ENCODE measurements around the gene PDE6D. TPM values are rescaled to one million over a fixed set of nuclear protein-coding genes. Genes with fewer than 3 reads are reported as not detected.
"Not testable (repeated sequence)": the region's sequence is repeated elsewhere in the genome, so short reads cannot be mapped to it uniquely, and the experiment has no call there.

Gene PDE6D
- total RNA-seq, 2 donors from 2014 or later = 17.3 to 31.8 TPM

DNA sequence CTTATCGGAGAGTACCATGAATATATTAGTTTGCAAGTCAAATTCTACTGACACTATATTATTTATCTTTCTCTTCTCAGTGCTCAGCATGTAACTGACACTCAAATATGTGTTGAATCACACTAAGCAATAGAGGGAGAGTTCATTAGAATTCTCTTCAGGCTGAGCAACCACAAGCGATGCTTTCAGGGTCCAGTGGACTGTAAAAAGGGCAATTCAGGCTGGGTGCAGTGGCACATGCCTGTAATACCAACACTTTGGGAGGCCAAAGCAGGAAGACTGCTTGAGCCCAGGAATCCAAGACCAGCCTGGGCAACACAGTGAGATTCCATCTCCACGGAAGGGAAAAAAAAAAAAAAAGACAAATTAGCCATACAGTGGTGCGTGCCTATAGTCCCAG lies 16.3 kb downstream of the PDE6D start:
- no peaks in the 10 kb centered on the region for H3K27me3 ChIP-seq (replicated peaks; ENCODE audit: insufficient read depth)
- H3K4me3 ChIP-seq = no peak overlapping the region
- TF ChIP-seq POLR2A (IDR thresholded peaks at IDR 0.05) (no peak), POLR2AphosphoS5 (IDR thresholded peaks at IDR 0.05) (no peak)
- TF ChIP-seq, protein P1, sequence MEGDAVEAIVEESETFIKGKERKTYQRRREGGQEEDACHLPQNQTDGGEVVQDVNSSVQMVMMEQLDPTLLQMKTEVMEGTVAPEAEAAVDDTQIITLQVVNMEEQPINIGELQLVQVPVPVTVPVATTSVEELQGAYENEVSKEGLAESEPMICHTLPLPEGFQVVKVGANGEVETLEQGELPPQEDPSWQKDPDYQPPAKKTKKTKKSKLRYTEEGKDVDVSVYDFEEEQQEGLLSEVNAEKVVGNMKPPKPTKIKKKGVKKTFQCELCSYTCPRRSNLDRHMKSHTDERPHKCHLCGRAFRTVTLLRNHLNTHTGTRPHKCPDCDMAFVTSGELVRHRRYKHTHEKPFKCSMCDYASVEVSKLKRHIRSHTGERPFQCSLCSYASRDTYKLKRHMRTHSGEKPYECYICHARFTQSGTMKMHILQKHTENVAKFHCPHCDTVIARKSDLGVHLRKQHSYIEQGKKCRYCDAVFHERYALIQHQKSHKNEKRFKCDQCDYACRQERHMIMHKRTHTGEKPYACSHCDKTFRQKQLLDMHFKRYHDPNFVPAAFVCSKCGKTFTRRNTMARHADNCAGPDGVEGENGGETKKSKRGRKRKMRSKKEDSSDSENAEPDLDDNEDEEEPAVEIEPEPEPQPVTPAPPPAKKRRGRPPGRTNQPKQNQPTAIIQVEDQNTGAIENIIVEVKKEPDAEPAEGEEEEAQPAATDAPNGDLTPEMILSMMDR (IDR thresholded peaks at IDR 0.05) = no peak
- H3K36me3 ChIP-seq = no peaks in the 10 kb centered on the region
- no peaks in the 10 kb centered on the region for H3K4me1 ChIP-seq (replicated peaks)
- no peak overlapping the region for H3K27ac ChIP-seq
- 80% methylated on average over 4 of the region's 4 CpGs for WGBS
- no peak for DNase-seq (ENCODE audit: low spot score)
- intact Hi-C loops (cut with DNase I) = no loop called here
- H3K9me3 ChIP-seq = no peaks in the 10 kb centered on the region

DNA sequence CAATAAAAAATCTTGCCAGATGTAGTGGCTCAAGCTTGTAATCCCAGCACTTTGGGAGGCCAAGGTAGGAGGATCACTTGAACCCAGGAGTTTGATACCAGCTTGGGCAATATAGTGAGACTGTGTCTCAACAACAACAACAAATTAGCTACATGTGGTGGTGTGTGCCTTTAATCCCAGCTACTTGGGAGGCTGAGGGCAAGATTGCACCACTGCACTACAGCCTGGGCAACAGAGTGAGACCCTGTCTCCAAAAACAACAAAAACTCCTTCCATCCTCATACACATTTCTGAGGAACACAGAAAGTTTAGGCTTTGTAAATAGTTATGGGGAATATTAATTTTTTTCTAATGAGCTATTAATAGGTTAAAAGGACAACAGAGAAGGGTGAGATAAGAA lies 17.0 kb downstream of the PDE6D start:
- intact Hi-C loops (cut with DNase I) = no loop called here
- no peak for DNase-seq (ENCODE audit: low spot score)
- Histone ChIP-seq H3K27me3 (replicated peaks; ENCODE audit: insufficient read depth) (no peaks in the 10 kb centered on the region), H3K27ac (no peak overlapping the region), H3K9me3 (no peaks in the 10 kb centered on the region), H3K36me3 (no peaks in the 10 kb centered on the region), H3K4me3 (no peak overlapping the region), H3K4me1 (replicated peaks) (no peaks in the 10 kb centered on the region)
- TF ChIP-seq POLR2A (IDR thresholded peaks at IDR 0.05) (no peak), POLR2AphosphoS5 (IDR thresholded peaks at IDR 0.05) (no peak)
- TF ChIP-seq, protein P1 (IDR thresholded peaks at IDR 0.05) = no peak

DNA sequence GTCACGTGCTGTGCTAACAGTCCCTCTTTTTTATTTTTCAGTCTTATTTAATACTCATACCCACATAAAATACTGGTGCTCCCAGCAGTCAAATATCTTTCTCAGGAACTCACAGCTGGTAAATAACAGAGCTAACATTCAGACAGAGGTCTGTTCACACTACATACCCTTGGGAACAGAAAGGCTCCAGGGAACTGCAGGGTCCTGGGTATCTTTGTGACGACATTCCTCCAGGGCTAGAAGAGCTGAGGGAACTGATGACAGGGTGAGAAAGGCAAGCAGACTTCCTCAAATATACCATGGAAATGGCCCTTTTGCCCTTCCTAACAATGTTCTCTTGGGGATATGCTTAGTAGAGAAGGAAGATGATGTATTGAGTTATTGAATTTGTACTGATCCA lies 19.3 kb downstream of the PDE6D start:
- Histone ChIP-seq H3K27ac (no peak overlapping the region), H3K4me1 (replicated peaks) (no peaks in the 10 kb centered on the region), H3K27me3 (replicated peaks; ENCODE audit: insufficient read depth) (no peaks in the 10 kb centered on the region), H3K9me3 (no peaks in the 10 kb centered on the region), H3K36me3 (no peaks in the 10 kb centered on the region), H3K4me3 (no peak overlapping the region)
- no peak for TF ChIP-seq POLR2AphosphoS5 (IDR thresholded peaks at IDR 0.05)
- TF ChIP-seq, protein P1 (IDR thresholded peaks at IDR 0.05) = no peak
- TF ChIP-seq POLR2A (IDR thresholded peaks at IDR 0.05) = no peak
- no peak for DNase-seq (ENCODE audit: low spot score)
- WGBS = 91% methylated on average over 2 of the region's 2 CpGs
- intact Hi-C loops (cut with DNase I) = no loop called here

DNA sequence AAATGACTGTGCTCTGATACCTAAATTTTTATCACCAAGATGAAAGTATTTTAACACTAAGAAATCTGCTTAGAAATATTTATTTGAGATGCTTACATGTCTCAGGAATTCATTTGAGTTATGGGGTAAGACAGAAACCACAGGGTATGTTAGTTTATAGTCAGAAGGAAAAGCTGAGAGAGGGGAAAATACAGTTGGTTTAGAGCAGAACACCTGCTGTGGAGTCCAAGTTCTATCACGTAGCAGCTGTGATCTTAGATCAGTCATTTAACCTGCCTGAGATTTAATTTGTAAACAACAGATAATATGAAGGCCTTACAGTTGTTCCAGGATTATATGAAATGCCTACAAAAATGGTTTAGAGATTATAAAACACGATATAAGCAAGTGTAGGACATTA lies 29.0 kb downstream of the PDE6D start:
- H3K4me3 ChIP-seq = no peak overlapping the region
- H3K9me3 ChIP-seq = no peaks in the 10 kb centered on the region
- no peaks in the 10 kb centered on the region for H3K27me3 ChIP-seq (replicated peaks; ENCODE audit: insufficient read depth)
- no peaks in the 10 kb centered on the region for H3K4me1 ChIP-seq (replicated peaks)
- intact Hi-C loops (cut with DNase I) = no loop called here
- no peaks in the 10 kb centered on the region for H3K36me3 ChIP-seq
- H3K27ac ChIP-seq = no peak overlapping the region
- TF ChIP-seq POLR2AphosphoS5 (IDR thresholded peaks at IDR 0.05) (no peak), POLR2A (IDR thresholded peaks at IDR 0.05) (no peak)
- TF ChIP-seq, protein P1 (IDR thresholded peaks at IDR 0.05) = no peak
- DNase-seq (ENCODE audit: low spot score) = no peak
- WGBS = 75% methylated on average over 2 of the region's 2 CpGs

DNA sequence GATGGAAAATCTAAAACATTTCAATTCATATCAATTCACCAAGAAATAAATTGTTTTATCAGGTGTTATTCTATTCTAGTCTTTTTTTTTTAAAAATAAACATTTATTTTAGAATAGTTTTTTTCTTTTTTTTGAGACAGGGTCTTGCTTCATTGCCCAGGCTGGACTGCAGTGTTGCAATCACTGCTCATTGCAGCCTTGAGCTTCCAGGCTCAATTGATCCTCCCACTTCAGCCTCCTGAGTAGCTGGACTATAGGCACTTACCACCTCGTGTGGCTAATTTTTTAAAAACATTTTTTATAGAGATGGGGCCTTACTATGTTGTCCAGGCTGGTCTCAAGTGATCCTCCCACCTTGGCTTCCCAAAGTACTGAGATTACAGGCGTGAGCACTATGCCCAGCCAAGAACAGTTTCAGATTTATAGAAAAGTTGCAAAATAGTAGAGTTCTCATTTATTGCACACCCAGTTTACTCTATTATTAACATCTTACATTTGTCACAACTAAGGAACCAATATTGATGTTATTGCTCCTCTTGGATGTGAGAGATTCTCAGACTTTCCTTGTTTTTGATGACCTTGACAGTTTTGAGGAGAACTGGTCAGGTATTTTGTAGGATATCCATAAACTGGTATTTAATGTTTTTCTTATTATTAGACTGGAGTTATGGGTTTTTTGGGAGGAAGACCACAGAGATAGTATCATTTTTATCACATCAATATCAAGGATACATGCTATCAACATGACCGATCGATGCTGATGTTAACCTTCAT lies 29.9 kb downstream of the PDE6D start:
- no peak overlapping the region for H3K27ac ChIP-seq
- no peak for DNase-seq (ENCODE audit: low spot score)
- no peaks in the 10 kb centered on the region for H3K9me3 ChIP-seq
- 86% methylated on average over 4 of the region's 4 CpGs for WGBS
- intact Hi-C loops (cut with DNase I) = no loop called here
- no peaks in the 10 kb centered on the region for H3K4me1 ChIP-seq (replicated peaks)
- no peak overlapping the region for H3K4me3 ChIP-seq
- TF ChIP-seq, protein P1 (IDR thresholded peaks at IDR 0.05) = no peak
- no peak for TF ChIP-seq POLR2AphosphoS5 (IDR thresholded peaks at IDR 0.05)
- no peak for TF ChIP-seq POLR2A (IDR thresholded peaks at IDR 0.05)
- no peaks in the 10 kb centered on the region for H3K36me3 ChIP-seq
- H3K27me3 ChIP-seq (replicated peaks; ENCODE audit: insufficient read depth) = no peaks in the 10 kb centered on the region

DNA sequence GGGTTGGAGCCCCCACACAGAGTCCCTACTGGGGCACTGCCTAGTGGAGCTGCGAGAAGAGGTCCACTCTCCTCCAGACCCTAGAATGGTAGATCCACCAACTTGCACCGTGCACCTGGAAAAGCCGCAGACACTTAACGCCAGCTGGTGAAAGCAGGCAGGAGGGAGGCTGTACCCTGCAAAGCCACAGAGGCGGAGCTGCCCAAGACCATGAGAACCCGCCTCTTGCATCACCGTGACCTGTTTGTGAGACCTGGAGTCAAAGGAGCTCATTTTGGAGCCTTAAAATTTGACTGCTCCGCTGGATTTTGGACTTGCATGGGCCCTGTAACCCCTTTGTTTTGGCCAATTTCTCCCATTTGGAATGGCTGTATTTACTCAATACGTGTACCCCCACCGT lies 32.1 kb downstream of the PDE6D start:
- H3K27ac ChIP-seq; H3K27me3 ChIP-seq (replicated peaks; ENCODE audit: insufficient read depth); H3K36me3 ChIP-seq; DNase-seq (ENCODE audit: low spot score); H3K9me3 ChIP-seq; intact Hi-C loops (cut with DNase I); H3K4me3 ChIP-seq; H3K4me1 ChIP-seq (replicated peaks): not testable (repeated sequence)
- 50% methylated on average over 9 of the region's 10 CpGs for WGBS

DNA sequence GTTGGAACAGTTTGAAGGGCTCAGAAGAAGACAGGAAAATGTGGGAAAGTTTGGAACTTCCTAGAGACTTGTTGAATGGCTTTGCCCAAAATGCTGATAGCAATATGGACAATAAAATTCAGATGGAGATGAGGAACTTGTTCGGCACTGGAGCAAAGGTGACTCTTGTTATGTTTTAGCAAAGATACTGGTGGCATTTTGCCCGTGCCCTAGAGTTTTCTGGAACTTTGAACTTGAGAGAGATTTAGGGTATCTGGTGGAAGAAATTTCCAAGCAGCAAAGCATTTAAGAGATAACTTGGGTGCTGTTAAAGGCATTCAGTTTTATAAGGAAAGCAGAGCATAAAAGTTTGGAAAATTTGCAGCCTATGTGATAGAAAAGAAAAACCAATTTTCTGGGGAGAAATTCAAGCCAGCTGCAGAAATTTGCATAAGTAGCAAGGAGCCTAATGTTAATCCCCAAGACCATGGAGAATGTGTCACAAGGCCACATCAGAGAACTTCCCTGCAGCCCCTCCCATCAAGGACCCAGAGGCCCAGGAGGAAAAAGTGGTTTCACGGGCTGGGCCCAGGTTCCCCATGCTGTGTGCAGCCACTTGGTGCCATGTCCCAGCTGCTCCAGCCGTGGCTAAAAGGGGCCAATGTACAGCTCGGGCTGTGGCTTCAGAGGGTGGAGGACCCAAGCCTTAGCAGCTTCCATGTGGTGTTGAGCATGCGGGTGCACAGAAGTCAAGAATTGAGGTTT lies 32.8 kb downstream of the PDE6D start:
- 87% methylated on average over 6 of the region's 6 CpGs for WGBS
- H3K27ac ChIP-seq; H3K4me3 ChIP-seq; intact Hi-C loops (cut with DNase I); H3K4me1 ChIP-seq (replicated peaks); H3K9me3 ChIP-seq; H3K36me3 ChIP-seq; DNase-seq (ENCODE audit: low spot score); H3K27me3 ChIP-seq (replicated peaks; ENCODE audit: insufficient read depth): not testable (repeated sequence)

All from prostate gland (tissue), 2 donors.